Liver (tissue), 9 donors: ENCODE results near the gene BMAL1. TPM values are rescaled to one million over a fixed set of nuclear protein-coding genes. Genes with fewer than 3 reads are reported as not detected.

ENCODE experiments used
- DNase-seq: peaks from one replicate; pipeline ENCODE4 v3.0.0-alpha.2; 2017; ENCODE audit warnings: low spot score
- H3K27ac ChIP-seq, 2 donors: one replicate each; pipeline ENCODE4 v1.7.0; 2013; ENCODE audit warnings: inconsistent platforms in 2 of 2, low read length in 2 of 2, control low read depth in 1 of 2, low read depth in 1 of 2, mild to moderate bottlenecking in 1 of 2
- H3K27me3 ChIP-seq, 4 donors: one replicate each; pipeline versions ENCODE4 v1.6.1 to v1.7.0; 2013; ENCODE audit warnings: low read length in 3 of 4, inconsistent platforms in 1 of 4, mild to moderate bottlenecking in 1 of 4, moderate library complexity in 1 of 4; ENCODE audit not compliant: control insufficient read depth in 4 of 4, insufficient read depth in 4 of 4
- H3K36me3 ChIP-seq, 4 donors: one replicate each; pipeline versions ENCODE4 v1.6.1 to v1.7.0; 2013; ENCODE audit warnings: low read length in 3 of 4, mild to moderate bottlenecking in 3 of 4, low read depth in 1 of 4, moderate library complexity in 1 of 4; ENCODE audit not compliant: control insufficient read depth in 4 of 4, insufficient read depth in 3 of 4
- H3K4me1 ChIP-seq, 4 donors: one replicate each; pipeline versions ENCODE4 v1.6.1 to v1.7.0; 2013; ENCODE audit warnings: low read length in 3 of 4, mild to moderate bottlenecking in 3 of 4, moderate library complexity in 1 of 4; ENCODE audit not compliant: control insufficient read depth in 4 of 4, insufficient read depth in 4 of 4
- H3K4me3 ChIP-seq, 3 donors: one replicate each; pipeline versions ENCODE4 v1.6.1 to v1.7.0; 2013; ENCODE audit warnings: low read length in 3 of 3, control low read depth in 1 of 3, low read depth in 1 of 3, mild to moderate bottlenecking in 1 of 3
- H3K9ac ChIP-seq, 2 donors: one replicate each; pipeline ENCODE4 v1.7.0; 2013; ENCODE audit warnings: low read length in 2 of 2, mild to moderate bottlenecking in 2 of 2, moderate library complexity in 2 of 2, control low read depth in 1 of 2, low read depth in 1 of 2
- H3K9me3 ChIP-seq, 4 donors: one replicate each; pipeline versions ENCODE4 v1.6.1 to v1.7.0; 2013; ENCODE audit warnings: low read length in 3 of 4; ENCODE audit not compliant: control insufficient read depth in 4 of 4
- EGR1 ChIP-seq, 2 donors: IDR thresholded peaks; 2 replicates each; pipeline ENCODE4 v1.6.1; 2016 to 2018; ENCODE audit warnings: antibody characterized with exemption in 2 of 2, low read depth in 2 of 2
- FOXA1 ChIP-seq: IDR thresholded peaks from 2 replicates; pipeline ENCODE4 v1.6.1; 2016; ENCODE audit warnings: antibody characterized with exemption
- FOXA2 ChIP-seq: IDR thresholded peaks from 2 replicates; pipeline ENCODE4 v1.6.1; 2016; ENCODE audit warnings: antibody characterized with exemption
- GABPA ChIP-seq, 2 donors: IDR thresholded peaks in 1 of 2; conservative IDR thresholded peaks in 1 of 2; 2 replicates each; pipeline ENCODE4 v1.6.1; 2016; ENCODE audit warnings: antibody characterized with exemption in 2 of 2, mild to moderate bottlenecking in 1 of 2, moderate library complexity in 1 of 2
- HNF4A ChIP-seq, 2 donors: conservative IDR thresholded peaks; 2 replicates each; pipeline ENCODE4 v1.6.1; 2016; ENCODE audit warnings: antibody characterized with exemption in 2 of 2, mild to moderate bottlenecking in 2 of 2
- HNF4G ChIP-seq: IDR thresholded peaks from 2 replicates; pipeline ENCODE4 v1.6.1; 2016; ENCODE audit warnings: antibody characterized with exemption
- JUND ChIP-seq, 2 donors: IDR thresholded peaks; 2 replicates each; pipeline ENCODE4 v1.6.1; 2016; ENCODE audit warnings: antibody characterized with exemption in 2 of 2
- NR2F2 ChIP-seq: IDR thresholded peaks from 2 replicates; pipeline ENCODE4 v1.6.1; 2016; ENCODE audit warnings: antibody characterized with exemption
- RXRA ChIP-seq, 2 donors: IDR thresholded peaks; 2 replicates each; pipeline ENCODE4 v1.6.1; 2017 to 2018; ENCODE audit warnings: antibody characterized with exemption in 2 of 2, mild to moderate bottlenecking in 1 of 2
- SP1 ChIP-seq: IDR thresholded peaks from 2 replicates; pipeline ENCODE4 v1.6.1; 2018; ENCODE audit warnings: antibody characterized with exemption, mild to moderate bottlenecking
- TAF1 ChIP-seq: conservative IDR thresholded peaks from 2 replicates; pipeline ENCODE4 v1.6.1; 2016; ENCODE audit warnings: antibody characterized with exemption, mild to moderate bottlenecking
- YY1 ChIP-seq: IDR thresholded peaks from 2 replicates; pipeline ENCODE4 v1.6.1; 2016; ENCODE audit warnings: antibody characterized with exemption, mild to moderate bottlenecking
- WGBS: extraction: QIAGEN DNeasy Blood & Tissue Kit; methylation state at CpG from one replicate; pipeline ENCODE4 v1.1.7; 2013; 5-methylcytosine and 5-hydroxymethylcytosine counted together
- polyA plus RNA-seq, 2 donors: library from polyadenylated mRNA; stranded (reverse) in 1 of 2; unstranded in 1 of 2; fragments of 200-250 nt in 1 of 2; fragments of >200 nt in 1 of 2; fragmentation: Nextera tagmentation in 1 of 2; extraction: Ambion mirVana in 1 of 2; gene quantifications; one replicate each; pipeline versions ENCODE4 v1.2.1 to v1.2.3, GENCODE V29; 2013 to 2015
- total RNA-seq, 2 donors: library from RNA; depleted of rRNA; stranded (reverse); fragments of >200 nt; gene quantifications; one replicate each; pipeline ENCODE4 v1.2.3, GENCODE V29; 2014
- TF ChIP-seq, protein P1 (sequence below): IDR thresholded peaks from 2 replicates; pipeline ENCODE4 v1.6.1; 2016; ENCODE audit warnings: antibody characterized with exemption
- TF ChIP-seq, protein P2 (sequence below): IDR thresholded peaks from 2 replicates; pipeline ENCODE4 v1.6.1; 2016; ENCODE audit warnings: antibody characterized with exemption
- TF ChIP-seq, protein P3 (sequence below): fragments of 150-350 bp; IDR thresholded peaks from 2 replicates; pipeline ENCODE4 v1.5.1; 2017; ENCODE audit warnings: improper control_type of control experiment, low read depth, low read length; ENCODE audit not compliant: missing input control
- TF ChIP-seq, protein P4 (sequence below): IDR thresholded peaks from 2 replicates; pipeline ENCODE4 v1.6.1; 2016; ENCODE audit warnings: antibody characterized with exemption, mild to moderate bottlenecking
- TF ChIP-seq, protein P5 (sequence below): IDR thresholded peaks from 2 replicates; pipeline ENCODE4 v1.6.1; 2016; ENCODE audit warnings: antibody characterized with exemption
- donor health status: healthy.
- donor health status: healthy.
- donor health status: healthy.
- donor health status: healthy.
- donor health status: healthy.

Gene BMAL1
- total and polyA plus RNA-seq, 4 donors: 4.7 to 39.0 (median 15.0) TPM

DNA sequence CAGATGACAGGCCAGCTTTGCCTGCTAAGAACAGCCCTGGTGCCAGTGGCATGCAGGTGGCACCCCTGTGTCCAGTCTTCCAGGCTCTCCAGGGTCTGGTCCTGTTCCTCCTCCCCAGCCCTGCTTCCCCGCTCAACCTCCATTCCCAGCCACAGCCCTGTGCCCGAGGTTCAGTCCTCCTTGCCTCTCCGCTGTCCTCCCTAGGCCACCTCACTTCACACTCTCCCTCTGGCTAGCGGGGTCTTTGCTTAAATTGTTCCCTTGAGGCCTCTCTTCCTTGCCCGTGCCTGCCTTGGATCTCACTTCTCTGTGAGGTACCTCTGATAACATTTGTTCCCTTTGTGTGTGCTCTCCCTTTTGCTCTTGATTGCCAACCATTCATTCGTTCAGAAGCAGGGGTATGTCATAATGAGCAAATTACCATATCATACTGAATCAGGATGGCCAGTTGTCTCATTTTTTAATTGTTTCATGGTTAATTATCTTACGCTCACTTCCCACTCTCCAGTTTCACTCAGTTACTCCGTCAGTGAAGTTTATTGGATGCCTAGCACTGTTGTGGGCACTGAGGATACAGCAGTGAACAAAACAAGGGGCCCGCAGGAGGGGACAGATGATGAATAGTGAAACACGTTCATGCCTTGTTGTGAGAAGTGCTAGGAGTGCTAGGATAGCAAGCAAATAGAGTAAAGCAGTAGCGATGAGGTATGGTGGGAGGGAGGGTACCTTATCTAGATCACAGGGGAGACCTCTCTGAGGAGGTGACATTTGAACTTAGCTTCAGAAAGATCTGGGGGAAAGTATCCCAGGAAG, 7.4 kb downstream of the BMAL1 start:
- Histone ChIP-seq H3K27ac (no peak overlapping the region), H3K27me3 (no peaks in the 10 kb centered on the region), H3K9ac (no peak overlapping the region), H3K4me1 (peaks cover 2 to 36% (median 26%) of the 10 kb centered on the region in 4 donors), H3K9me3 (no peaks in the 10 kb centered on the region), H3K36me3 (no peaks in the 10 kb centered on the region), H3K4me3 (no peak overlapping the region)
- TF ChIP-seq, protein P1, sequence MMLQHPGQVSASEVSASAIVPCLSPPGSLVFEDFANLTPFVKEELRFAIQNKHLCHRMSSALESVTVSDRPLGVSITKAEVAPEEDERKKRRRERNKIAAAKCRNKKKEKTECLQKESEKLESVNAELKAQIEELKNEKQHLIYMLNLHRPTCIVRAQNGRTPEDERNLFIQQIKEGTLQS: no peak
- TF ChIP-seq, protein P2, sequence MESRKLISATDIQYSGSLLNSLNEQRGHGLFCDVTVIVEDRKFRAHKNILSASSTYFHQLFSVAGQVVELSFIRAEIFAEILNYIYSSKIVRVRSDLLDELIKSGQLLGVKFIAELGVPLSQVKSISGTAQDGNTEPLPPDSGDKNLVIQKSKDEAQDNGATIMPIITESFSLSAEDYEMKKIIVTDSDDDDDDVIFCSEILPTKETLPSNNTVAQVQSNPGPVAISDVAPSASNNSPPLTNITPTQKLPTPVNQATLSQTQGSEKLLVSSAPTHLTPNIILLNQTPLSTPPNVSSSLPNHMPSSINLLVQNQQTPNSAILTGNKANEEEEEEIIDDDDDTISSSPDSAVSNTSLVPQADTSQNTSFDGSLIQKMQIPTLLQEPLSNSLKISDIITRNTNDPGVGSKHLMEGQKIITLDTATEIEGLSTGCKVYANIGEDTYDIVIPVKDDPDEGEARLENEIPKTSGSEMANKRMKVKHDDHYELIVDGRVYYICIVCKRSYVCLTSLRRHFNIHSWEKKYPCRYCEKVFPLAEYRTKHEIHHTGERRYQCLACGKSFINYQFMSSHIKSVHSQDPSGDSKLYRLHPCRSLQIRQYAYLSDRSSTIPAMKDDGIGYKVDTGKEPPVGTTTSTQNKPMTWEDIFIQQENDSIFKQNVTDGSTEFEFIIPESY: no peak
- no peak for TF ChIP-seq GABPA (IDR thresholded peaks at IDR 0.05 in 1 of 2, conservative IDR thresholded peaks at IDR 0.05 in 1 of 2)
- no peak for TF ChIP-seq SP1
- TF ChIP-seq FOXA1: no peak
- no peak for TF ChIP-seq YY1
- TF ChIP-seq JUND (IDR thresholded peaks at IDR 0.05): no peak
- no peak for TF ChIP-seq NR2F2
- TF ChIP-seq, protein P3, sequence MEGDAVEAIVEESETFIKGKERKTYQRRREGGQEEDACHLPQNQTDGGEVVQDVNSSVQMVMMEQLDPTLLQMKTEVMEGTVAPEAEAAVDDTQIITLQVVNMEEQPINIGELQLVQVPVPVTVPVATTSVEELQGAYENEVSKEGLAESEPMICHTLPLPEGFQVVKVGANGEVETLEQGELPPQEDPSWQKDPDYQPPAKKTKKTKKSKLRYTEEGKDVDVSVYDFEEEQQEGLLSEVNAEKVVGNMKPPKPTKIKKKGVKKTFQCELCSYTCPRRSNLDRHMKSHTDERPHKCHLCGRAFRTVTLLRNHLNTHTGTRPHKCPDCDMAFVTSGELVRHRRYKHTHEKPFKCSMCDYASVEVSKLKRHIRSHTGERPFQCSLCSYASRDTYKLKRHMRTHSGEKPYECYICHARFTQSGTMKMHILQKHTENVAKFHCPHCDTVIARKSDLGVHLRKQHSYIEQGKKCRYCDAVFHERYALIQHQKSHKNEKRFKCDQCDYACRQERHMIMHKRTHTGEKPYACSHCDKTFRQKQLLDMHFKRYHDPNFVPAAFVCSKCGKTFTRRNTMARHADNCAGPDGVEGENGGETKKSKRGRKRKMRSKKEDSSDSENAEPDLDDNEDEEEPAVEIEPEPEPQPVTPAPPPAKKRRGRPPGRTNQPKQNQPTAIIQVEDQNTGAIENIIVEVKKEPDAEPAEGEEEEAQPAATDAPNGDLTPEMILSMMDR: no peak
- no peak for DNase-seq
- WGBS: 91% methylated on average over 11 of the region's 11 CpGs

DNA sequence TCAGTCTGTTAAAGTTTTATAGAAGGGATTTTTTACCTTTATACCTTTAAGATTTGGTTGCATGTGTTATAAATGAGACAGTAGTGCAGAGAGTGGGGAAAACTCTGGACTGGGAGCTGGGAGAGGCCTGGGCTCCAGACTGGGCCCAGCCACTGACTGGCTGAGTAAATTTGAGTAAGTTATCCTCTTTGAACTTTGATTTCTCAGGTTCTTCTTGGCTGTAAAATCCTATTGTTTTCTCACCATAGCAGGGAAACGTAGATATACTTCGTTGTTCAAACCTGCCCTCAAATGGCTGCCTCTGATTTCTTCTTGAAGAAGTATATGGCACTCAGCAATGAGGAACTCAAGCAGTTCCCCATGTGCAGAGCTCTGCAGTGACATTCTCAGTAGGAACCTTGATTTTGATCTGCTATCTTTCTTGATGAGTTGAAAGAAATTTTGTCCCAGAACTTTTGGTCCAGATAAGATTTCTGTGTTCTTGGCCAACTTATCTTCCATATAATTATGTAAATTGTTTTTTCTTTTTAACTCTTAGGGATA, 8.8 kb downstream of the BMAL1 start:
- 36% methylated on average over 2 of the region's 2 CpGs for WGBS
- Histone ChIP-seq H3K9me3 (no peaks in the 10 kb centered on the region), H3K9ac (no peak overlapping the region), H3K27ac (no peak overlapping the region), H3K36me3 (no peaks in the 10 kb centered on the region), H3K4me1 (peaks cover 2 to 28% (median 15%) of the 10 kb centered on the region in 4 donors), H3K27me3 (no peaks in the 10 kb centered on the region), H3K4me3 (no peak overlapping the region)
- no peak for DNase-seq
- TF ChIP-seq GABPA (IDR thresholded peaks at IDR 0.05 in 1 of 2, conservative IDR thresholded peaks at IDR 0.05 in 1 of 2) (no peak), EGR1 (IDR thresholded peaks at IDR 0.05; ENCODE audit: low read depth in 2 of 2) (no peak), FOXA2 (no peak), TAF1 (no peak), HNF4A (conservative IDR thresholded peaks at IDR 0.05) (no peak), JUND (IDR thresholded peaks at IDR 0.05) (no peak), HNF4G (no peak), NR2F2 (no peak), RXRA (IDR thresholded peaks at IDR 0.05) (no peak), SP1 (no peak)
- TF ChIP-seq, protein P4, sequence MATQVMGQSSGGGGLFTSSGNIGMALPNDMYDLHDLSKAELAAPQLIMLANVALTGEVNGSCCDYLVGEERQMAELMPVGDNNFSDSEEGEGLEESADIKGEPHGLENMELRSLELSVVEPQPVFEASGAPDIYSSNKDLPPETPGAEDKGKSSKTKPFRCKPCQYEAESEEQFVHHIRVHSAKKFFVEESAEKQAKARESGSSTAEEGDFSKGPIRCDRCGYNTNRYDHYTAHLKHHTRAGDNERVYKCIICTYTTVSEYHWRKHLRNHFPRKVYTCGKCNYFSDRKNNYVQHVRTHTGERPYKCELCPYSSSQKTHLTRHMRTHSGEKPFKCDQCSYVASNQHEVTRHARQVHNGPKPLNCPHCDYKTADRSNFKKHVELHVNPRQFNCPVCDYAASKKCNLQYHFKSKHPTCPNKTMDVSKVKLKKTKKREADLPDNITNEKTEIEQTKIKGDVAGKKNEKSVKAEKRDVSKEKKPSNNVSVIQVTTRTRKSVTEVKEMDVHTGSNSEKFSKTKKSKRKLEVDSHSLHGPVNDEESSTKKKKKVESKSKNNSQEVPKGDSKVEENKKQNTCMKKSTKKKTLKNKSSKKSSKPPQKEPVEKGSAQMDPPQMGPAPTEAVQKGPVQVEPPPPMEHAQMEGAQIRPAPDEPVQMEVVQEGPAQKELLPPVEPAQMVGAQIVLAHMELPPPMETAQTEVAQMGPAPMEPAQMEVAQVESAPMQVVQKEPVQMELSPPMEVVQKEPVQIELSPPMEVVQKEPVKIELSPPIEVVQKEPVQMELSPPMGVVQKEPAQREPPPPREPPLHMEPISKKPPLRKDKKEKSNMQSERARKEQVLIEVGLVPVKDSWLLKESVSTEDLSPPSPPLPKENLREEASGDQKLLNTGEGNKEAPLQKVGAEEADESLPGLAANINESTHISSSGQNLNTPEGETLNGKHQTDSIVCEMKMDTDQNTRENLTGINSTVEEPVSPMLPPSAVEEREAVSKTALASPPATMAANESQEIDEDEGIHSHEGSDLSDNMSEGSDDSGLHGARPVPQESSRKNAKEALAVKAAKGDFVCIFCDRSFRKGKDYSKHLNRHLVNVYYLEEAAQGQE: no peak
- TF ChIP-seq, protein P3: no peak
- TF ChIP-seq, protein P5, sequence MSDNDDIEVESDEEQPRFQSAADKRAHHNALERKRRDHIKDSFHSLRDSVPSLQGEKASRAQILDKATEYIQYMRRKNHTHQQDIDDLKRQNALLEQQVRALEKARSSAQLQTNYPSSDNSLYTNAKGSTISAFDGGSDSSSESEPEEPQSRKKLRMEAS: no peak
